ENCODE measurements around the gene LRP2. TPM values are rescaled to one million over a fixed set of nuclear protein-coding genes. Genes with fewer than 3 reads are reported as not detected.
"Not testable (repeated sequence)": the region's sequence is repeated elsewhere in the genome, so short reads cannot be mapped to it uniquely, and the experiment has no call there.

The LRP2 gene
- total RNA-seq, 2 experiments from 2014 or later: 0.25 to 0.62 TPM

DNA sequence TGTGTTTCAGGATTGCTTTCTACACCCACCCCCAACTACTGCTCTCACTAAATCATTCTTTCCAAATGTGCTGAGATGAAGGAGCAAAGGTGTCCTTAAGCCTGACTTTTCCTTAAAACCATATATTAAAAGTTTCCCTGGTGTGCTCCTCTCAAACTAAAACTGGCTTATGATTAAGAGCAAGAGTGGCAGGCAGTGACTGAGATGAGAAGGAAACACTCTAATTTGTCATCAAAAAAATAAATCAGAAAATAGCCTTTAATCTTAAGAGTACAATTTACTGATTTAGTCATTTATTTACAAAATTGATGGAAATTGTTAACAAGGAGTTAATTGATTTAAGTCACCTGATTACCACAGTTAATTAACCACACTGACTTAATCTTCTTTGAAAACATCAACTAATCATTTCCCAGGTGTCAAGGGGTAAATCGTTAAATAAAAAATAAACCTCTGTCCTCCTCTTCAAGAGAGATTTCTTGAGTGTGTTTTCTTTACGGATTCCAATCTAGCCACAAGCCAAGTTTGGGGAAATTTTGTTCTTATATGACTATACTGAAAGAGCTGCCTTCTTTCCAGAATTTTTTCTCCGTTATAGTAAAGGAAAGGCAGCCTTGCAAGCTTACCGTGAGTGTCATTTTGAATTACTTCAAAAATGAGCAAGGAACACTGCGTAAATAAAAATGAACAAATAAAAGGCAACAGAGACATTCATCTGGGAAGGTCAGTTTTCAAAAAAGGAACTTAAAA lies 17.4 kb downstream of the LRP2 start:
- CTCF ChIA-PET: no interaction called here
- DNase-seq: no peak
- Mint-ChIP-seq H3K36me3 (ENCODE audit: low read depth) (no peaks in the 10 kb centered on the region), H3K4me1 (ENCODE audit: low read depth) (no peaks in the 10 kb centered on the region), H3K27ac (no peak overlapping the region), H3K4me3 (no peak overlapping the region), H3K27me3 (ENCODE audit: low read depth) (peaks cover 11% of the 10 kb centered on the region), H3K9me3 (no peaks in the 10 kb centered on the region)
- intact Hi-C loops (cut with micrococcal nuclease): no loop called here

DNA sequence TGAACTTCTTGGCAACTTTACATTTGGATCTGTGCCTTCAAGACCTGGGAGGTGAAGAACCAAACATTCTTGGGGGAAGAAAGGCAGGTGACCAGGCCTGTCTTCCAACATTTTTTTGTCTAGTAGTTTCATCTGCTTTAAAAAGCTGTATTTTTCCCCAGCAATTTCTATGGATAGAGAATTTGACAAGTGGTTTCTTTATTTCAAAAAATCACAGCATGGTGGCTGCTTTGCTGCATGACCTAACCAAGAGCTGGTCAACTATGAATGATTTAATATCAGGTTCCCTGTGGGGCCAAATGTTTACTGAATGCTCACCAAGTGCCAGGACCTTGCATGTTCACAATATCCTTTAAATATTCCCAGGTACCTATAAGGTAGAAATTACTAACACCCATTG lies 19.1 kb downstream of the LRP2 start:
- Mint-ChIP-seq H3K27ac (no peak overlapping the region), H3K4me3 (no peak overlapping the region), H3K9me3 (no peaks in the 10 kb centered on the region), H3K27me3 (ENCODE audit: low read depth) (peaks cover 11% of the 10 kb centered on the region), H3K4me1 (ENCODE audit: low read depth) (no peaks in the 10 kb centered on the region), H3K36me3 (ENCODE audit: low read depth) (no peaks in the 10 kb centered on the region)
- CTCF ChIA-PET: interaction anchor here (0.6 kb wide), 1 partner anchor 1470 kb away, joined by 3 read pairs; no protein-coding TSS in a partner anchor
- no peak for DNase-seq
- intact Hi-C loops (cut with micrococcal nuclease): no loop called here

DNA sequence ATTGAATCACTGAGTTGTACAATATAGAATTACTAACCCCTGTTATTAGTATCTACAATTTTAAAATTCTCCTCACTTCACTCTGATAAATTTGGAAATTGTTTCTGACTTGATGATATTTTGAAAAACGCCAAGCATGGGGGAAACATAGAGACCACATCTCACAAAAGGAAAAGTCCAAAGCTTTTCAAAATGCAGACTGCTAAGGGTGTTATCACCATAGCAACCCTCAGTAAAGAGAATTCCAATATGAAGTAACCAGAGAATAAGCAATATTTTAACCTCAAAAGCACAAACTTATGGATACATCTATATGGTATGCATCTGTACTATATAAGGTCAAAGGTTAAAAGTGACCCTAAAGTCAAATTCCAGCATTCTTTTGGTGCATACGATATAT lies 22.7 kb downstream of the LRP2 start:
- Mint-ChIP-seq H3K36me3 (ENCODE audit: low read depth) (no peaks in the 10 kb centered on the region), H3K4me1 (ENCODE audit: low read depth) (no peaks in the 10 kb centered on the region), H3K4me3 (no peak overlapping the region), H3K27me3 (ENCODE audit: low read depth) (peaks cover 8% of the 10 kb centered on the region), H3K9me3 (no peaks in the 10 kb centered on the region), H3K27ac (no peak overlapping the region)
- DNase-seq: no peak
- intact Hi-C loops (cut with micrococcal nuclease): no loop called here
- CTCF ChIA-PET: no interaction called here

DNA sequence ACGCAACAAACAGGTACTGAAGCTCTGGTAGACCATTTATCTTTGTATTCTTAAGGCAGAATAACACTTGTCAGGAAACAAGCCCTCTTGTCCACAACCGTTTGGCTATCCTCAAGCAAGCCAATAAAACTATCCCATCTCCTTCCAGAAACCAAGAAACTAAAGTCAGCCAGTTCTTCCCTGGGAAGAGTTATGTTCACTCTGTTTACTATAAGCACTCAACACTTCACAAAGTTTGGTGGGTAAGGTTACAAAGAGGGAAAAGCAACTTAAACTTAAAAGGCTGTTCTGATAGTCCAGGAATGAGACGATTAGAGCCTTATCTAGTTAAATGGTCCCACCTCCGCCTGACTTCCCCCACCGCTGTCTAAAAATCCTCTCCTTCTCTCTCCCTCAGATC lies 25.6 kb downstream of the LRP2 start:
- CTCF ChIA-PET: no interaction called here
- Mint-ChIP-seq H3K4me3 (no peak overlapping the region), H3K9me3 (no peaks in the 10 kb centered on the region), H3K4me1 (ENCODE audit: low read depth) (no peaks in the 10 kb centered on the region), H3K36me3 (ENCODE audit: low read depth) (no peaks in the 10 kb centered on the region), H3K27ac (no peak overlapping the region), H3K27me3 (ENCODE audit: low read depth) (peaks cover 10% of the 10 kb centered on the region)
- intact Hi-C loops (cut with micrococcal nuclease): no loop called here
- no peak for DNase-seq

DNA sequence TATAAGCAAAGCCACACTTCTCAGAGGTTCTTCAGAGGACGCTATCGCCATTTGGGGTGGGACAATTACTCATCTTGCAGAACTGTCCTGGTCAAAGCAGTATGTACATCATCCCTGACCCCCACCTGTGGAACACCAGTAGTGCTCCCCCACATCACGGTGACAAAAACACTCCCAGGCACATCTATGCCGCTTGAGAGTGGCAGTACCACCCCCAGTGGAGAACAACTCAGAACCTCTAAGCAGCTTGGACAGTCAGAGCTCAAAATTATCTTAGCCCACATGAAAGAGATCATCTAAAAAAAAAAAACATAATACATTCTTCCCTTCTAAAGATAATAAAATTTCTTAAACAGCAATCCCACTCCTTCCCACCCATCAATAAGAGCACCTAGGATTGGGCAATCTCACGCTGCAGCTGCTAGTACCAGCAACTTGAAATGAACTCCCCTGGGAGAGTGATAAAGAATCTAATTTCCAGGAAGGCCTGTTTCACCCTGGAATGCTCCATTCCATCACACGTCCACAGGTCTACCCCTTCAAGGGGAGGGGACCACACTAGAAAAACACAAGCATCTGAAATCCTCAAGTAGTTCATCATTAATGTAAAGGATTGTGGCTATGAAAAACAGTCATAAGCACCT lies 31.7 kb downstream of the LRP2 start:
- intact Hi-C loops (cut with micrococcal nuclease): no loop called here
- DNase-seq: no peak
- H3K27ac Mint-ChIP-seq: no peak overlapping the region
- no peaks in the 10 kb centered on the region for H3K9me3 Mint-ChIP-seq
- H3K4me1 Mint-ChIP-seq (ENCODE audit: low read depth): no peaks in the 10 kb centered on the region
- CTCF ChIA-PET: interaction anchor here (0.5 kb wide), 1 partner anchor 220 kb away, joined by 5 read pairs; no protein-coding TSS in a partner anchor
- no peak overlapping the region for H3K4me3 Mint-ChIP-seq
- no peaks in the 10 kb centered on the region for H3K36me3 Mint-ChIP-seq (ENCODE audit: low read depth)
- peaks cover 14% of the 10 kb centered on the region for H3K27me3 Mint-ChIP-seq (ENCODE audit: low read depth)

DNA sequence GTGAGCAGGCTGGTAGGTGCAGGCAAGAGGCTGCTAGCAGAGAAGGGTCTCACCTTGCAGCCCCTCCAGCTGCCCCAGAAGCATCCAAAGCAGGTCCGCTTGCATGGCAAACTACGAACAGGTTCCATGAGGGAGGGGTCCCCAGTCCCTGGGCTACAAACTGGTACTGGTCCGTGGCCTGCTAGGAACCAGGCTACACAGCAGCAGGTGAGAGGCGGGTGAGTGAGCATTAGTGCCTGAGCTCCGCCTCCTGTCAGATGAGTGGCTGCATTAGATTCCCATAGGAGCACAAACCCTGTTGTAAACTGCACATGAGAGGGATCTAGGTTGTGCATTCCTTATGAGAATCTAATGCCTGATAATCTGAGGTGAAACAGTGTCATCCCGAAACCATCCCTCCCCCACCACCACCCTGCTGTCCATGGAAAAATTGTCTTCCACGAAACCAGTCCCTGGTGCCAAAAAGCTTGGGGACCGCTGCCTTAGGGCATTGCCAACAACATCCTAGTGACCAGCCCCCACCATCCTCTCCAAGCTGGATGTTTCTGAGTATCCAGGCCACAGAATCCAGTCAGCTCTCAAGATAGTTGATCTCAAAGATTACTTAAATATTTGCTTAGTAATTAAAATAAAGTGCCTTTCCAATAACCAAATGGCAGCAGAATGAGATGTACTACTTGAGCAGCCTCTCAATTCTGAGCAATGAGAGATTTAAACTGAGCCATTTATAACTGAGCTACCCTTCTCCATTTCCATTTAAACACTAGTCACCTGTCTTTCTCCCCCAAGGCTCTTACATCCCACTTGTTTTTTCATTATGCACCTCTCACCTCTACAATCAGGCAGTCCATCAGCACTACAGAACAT lies 32.4 kb downstream of the LRP2 start:
- intact Hi-C loops (cut with micrococcal nuclease): no loop called here
- H3K27ac Mint-ChIP-seq: no peak overlapping the region
- H3K4me1 Mint-ChIP-seq (ENCODE audit: low read depth): no peaks in the 10 kb centered on the region
- no peaks in the 10 kb centered on the region for H3K9me3 Mint-ChIP-seq
- CTCF ChIA-PET: no interaction called here
- no peak overlapping the region for H3K4me3 Mint-ChIP-seq
- no peak for DNase-seq
- no peaks in the 10 kb centered on the region for H3K36me3 Mint-ChIP-seq (ENCODE audit: low read depth)
- H3K27me3 Mint-ChIP-seq (ENCODE audit: low read depth): peaks cover 14% of the 10 kb centered on the region

DNA sequence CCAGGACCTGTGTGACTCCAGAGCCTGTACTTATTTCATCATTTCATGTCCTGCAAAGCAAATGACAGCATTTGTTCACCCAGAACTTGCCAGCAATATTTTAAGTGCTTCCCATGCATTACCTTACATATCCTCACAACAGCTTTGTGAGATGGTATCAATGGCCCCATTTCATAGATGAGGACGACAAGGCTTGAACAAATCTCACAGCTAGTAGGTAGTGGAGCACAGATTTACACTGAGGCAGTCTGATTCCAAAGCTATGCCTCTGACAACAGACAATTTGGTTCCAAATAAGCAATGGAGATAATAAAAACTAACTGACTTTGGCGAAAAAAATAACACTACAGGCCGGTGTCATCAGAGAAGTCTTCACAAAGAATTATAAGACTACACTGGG lies 33.5 kb downstream of the LRP2 start:
- no peak for DNase-seq
- intact Hi-C loops (cut with micrococcal nuclease): no loop called here
- CTCF ChIA-PET: no interaction called here
- Mint-ChIP-seq H3K9me3 (no peaks in the 10 kb centered on the region), H3K36me3 (ENCODE audit: low read depth) (no peaks in the 10 kb centered on the region), H3K4me1 (ENCODE audit: low read depth) (no peaks in the 10 kb centered on the region), H3K4me3 (no peak overlapping the region), H3K27me3 (ENCODE audit: low read depth) (peaks cover 14% of the 10 kb centered on the region), H3K27ac (no peak overlapping the region)

DNA sequence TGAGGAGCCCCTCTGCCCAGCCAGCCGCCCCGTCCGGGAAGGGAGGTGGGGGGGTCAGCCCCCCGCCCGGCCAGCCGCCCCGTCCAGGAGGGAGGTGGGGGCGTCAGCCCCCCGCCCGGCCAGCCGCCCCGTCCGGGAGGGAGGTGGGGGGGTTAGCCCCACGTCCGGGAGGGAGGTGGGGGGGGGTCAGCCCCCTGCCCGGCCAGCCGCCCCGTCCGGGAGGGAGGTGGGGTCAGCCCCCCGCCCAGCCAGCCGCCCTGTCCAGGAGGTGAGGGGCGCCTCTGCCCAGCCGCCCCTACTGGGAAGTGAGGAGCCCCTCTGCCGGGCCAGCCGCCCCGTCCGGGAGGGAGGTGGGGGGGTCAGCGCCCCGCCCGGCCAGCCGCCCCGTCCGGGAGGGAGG lies 34.5 kb downstream of the LRP2 start:
- H3K36me3 Mint-ChIP-seq (ENCODE audit: low read depth); H3K27ac Mint-ChIP-seq; intact Hi-C loops (cut with micrococcal nuclease); CTCF ChIA-PET; H3K9me3 Mint-ChIP-seq; H3K4me3 Mint-ChIP-seq; DNase-seq; H3K4me1 Mint-ChIP-seq (ENCODE audit: low read depth): not testable (repeated sequence)
- H3K27me3 Mint-ChIP-seq (ENCODE audit: low read depth): peaks cover 11% of the 10 kb centered on the region

DNA sequence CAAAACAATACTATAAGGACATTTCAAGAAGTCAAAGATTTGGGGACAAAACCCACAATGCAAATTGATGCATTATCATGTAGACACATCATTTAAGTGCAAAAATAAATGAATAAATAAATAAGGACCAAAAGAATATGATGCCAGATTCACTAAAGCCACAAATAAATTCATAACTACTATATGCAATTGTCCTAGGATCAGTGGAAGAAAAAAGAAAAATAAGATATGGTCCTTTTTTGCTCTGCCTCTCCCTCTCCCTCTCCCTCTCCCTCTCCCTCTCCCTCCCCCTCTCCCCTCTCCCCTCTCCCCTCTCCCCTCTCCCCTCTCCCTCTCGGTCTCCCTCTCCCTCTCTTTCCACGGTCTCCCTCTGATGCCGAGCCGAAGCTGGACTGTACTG lies 36.4 kb downstream of the LRP2 start:
- H3K36me3 Mint-ChIP-seq (ENCODE audit: low read depth); intact Hi-C loops (cut with micrococcal nuclease); H3K9me3 Mint-ChIP-seq; H3K27ac Mint-ChIP-seq; H3K4me3 Mint-ChIP-seq; CTCF ChIA-PET; DNase-seq; H3K4me1 Mint-ChIP-seq (ENCODE audit: low read depth): not testable (repeated sequence)
- H3K27me3 Mint-ChIP-seq (ENCODE audit: low read depth): peaks cover 11% of the 10 kb centered on the region

DNA sequence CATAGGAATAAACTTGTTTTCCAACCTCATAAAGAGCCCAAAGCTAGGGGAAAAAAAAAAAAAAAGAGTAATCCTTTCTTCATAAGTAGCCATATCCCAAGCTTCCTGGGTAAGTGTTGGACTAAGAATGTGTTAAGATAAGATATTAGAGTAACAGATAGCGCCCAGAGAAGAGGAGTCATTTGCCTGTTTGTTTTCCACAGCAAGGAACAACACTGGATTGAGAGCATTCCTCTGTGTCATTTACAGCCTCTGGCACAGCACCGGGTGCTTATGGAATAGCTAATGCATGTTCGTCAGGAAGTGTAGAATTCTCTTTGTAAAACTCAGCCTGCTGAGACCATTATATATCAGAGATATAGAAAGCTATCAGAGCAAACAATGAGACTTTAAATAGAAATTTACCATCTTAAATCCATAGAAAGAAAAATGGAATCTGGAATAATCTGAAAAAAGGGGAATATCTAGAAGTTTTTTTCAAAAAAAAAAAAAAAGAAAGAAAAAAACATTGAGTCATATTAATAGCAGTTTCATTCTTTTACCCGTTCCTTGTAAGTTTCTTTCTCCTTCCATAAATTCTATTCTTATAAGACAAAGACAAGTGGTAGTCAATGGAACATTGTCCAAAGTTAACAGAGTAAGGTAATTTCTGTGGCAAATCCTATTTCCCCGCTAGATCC lies 37.6 kb downstream of the LRP2 start:
- H3K27ac Mint-ChIP-seq: no peak overlapping the region
- H3K4me1 Mint-ChIP-seq (ENCODE audit: low read depth): no peaks in the 10 kb centered on the region
- no peaks in the 10 kb centered on the region for H3K36me3 Mint-ChIP-seq (ENCODE audit: low read depth)
- H3K27me3 Mint-ChIP-seq (ENCODE audit: low read depth): peaks cover 12% of the 10 kb centered on the region
- intact Hi-C loops (cut with micrococcal nuclease): no loop called here
- H3K9me3 Mint-ChIP-seq: no peaks in the 10 kb centered on the region
- DNase-seq: no peak
- no peak overlapping the region for H3K4me3 Mint-ChIP-seq
- CTCF ChIA-PET: interaction anchor here (0.7 kb wide), 1 partner anchor 48 kb away, joined by 3 read pairs; no protein-coding TSS in a partner anchor

DNA sequence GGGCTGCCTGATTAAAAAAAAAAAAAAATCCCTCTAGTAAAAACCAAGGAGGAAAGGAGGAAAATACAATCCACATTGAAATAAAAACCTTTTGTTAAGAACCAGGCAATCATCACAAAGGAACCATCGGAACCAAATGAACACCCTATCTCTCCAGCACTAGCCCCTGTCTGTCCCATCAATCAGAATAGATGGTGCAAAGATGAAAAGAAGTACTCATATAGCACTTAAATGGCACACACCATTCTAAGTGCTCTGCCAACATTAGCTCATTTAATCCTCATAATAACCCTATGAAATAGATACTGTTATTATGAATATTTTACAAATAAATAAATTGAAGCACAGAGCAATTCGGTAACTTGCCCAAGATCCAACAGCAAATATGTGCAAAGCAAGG lies 38.5 kb downstream of the LRP2 start:
- H3K27me3 Mint-ChIP-seq (ENCODE audit: low read depth): peaks cover 7% of the 10 kb centered on the region
- CTCF ChIA-PET: interaction anchor here (0.6 kb wide), 1 partner anchor 196 kb away, joined by 3 read pairs; no protein-coding TSS in a partner anchor
- H3K9me3 Mint-ChIP-seq: no peaks in the 10 kb centered on the region
- intact Hi-C loops (cut with micrococcal nuclease): no loop called here
- no peak overlapping the region for H3K4me3 Mint-ChIP-seq
- H3K4me1 Mint-ChIP-seq (ENCODE audit: low read depth): no peaks in the 10 kb centered on the region
- no peak for DNase-seq
- no peak overlapping the region for H3K27ac Mint-ChIP-seq
- no peaks in the 10 kb centered on the region for H3K36me3 Mint-ChIP-seq (ENCODE audit: low read depth)

DNA sequence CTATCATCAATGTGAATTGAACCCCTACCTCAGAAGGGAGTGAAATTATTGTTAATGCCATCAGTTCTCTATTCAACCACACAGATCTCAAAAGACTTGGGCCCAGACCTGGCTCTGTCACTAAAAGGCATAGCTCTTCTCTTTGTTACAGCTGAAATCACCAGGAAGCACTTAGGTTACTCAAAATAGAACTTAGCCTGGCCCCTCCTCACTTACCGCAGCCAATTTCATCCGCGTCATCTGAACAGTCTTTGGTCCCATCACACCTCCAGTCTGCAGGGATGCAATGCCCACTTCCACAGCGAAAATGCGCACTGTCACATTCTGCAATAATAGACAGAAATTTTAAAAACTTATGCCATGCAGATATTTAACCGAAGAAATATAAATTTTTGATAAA lies 41.8 kb downstream of the LRP2 start:
- Mint-ChIP-seq H3K27ac (no peak overlapping the region), H3K27me3 (ENCODE audit: low read depth) (peaks cover 10% of the 10 kb centered on the region), H3K4me1 (ENCODE audit: low read depth) (no peaks in the 10 kb centered on the region), H3K36me3 (ENCODE audit: low read depth) (no peaks in the 10 kb centered on the region), H3K9me3 (no peaks in the 10 kb centered on the region), H3K4me3 (no peak overlapping the region)
- no peak for DNase-seq
- intact Hi-C loops (cut with micrococcal nuclease): no loop called here
- CTCF ChIA-PET: no interaction called here
